ENCODE results near the gene RRAD.

The RRAD gene

GRCh38 chr16:66881560-66881959, 43.8 kb downstream of the RRAD start:
- DNase-seq (ENCODE audit: low read depth in 1 of 2, low spot score in 1 of 2), result no peak

- no peak for DNase-seq (ENCODE audit: low read depth in 1 of 2, low spot score in 1 of 2)
These were observed 44.3 kb downstream of the RRAD start for GRCh38 chr16:66881014-66881417.

- DNase-seq (ENCODE audit: low read depth in 1 of 2, low spot score in 1 of 2), result peak; percentile 78 to 81
These were observed 44.9 kb downstream of the RRAD start, which contains the start of gene PDP2 for GRCh38 chr16:66880288-66881013. PDP2 (plus strand) TSS chr16:66880515; CDS start chr16:66884285, 3,770 bp downstream.

- DNase-seq (ENCODE audit: low read depth in 1 of 2, low spot score in 1 of 2), result peak in 1 of 2 donors; percentile 36
These were observed 47.3 kb downstream of the RRAD start for GRCh38 chr16:66878067-66878466.

GRCh38 chr16:66874079-66874775, 51.1 kb downstream of the RRAD start:
- DNase-seq (ENCODE audit: low read depth in 1 of 2, low spot score in 1 of 2), result no peak

GRCh38 chr16:66873685-66874055, 51.7 kb downstream of the RRAD start:
- DNase-seq (ENCODE audit: low read depth in 1 of 2, low spot score in 1 of 2), result no peak

GRCh38 chr16:66872943-66873684, 52.2 kb downstream of the RRAD start:
- peak; percentile 77 to 80 for DNase-seq (ENCODE audit: low read depth in 1 of 2, low spot score in 1 of 2)

- DNase-seq (ENCODE audit: low read depth in 1 of 2, low spot score in 1 of 2), result no peak
These were observed 52.8 kb downstream of the RRAD start for GRCh38 chr16:66872559-66872942.

- no peak for DNase-seq (ENCODE audit: low read depth in 1 of 2, low spot score in 1 of 2)
These were observed 53.5 kb downstream of the RRAD start for GRCh38 chr16:66871840-66872239.

Measured in activated T-helper 1 cell treated with anti-CD3 and anti-CD28 coated beads, Interleukin-2, amount 50 U/mL, for 16 hours (primary cell).